GM18498 (cell line): ENCODE results near the gene CHST11.
"Not testable (repeated sequence)": the region's sequence is repeated elsewhere in the genome, so short reads cannot be mapped to it uniquely, and the experiment has no call there.

Source experiments
- ATAC-seq: cut with Tn5 transposase; IDR thresholded peaks from one replicate; pipeline ENCODE4 v1.9.1; 2021; ENCODE audit warnings: mild to moderate bottlenecking, moderate library complexity; ENCODE audit not compliant: unreplicated experiment

CHST11 gene

DNA sequence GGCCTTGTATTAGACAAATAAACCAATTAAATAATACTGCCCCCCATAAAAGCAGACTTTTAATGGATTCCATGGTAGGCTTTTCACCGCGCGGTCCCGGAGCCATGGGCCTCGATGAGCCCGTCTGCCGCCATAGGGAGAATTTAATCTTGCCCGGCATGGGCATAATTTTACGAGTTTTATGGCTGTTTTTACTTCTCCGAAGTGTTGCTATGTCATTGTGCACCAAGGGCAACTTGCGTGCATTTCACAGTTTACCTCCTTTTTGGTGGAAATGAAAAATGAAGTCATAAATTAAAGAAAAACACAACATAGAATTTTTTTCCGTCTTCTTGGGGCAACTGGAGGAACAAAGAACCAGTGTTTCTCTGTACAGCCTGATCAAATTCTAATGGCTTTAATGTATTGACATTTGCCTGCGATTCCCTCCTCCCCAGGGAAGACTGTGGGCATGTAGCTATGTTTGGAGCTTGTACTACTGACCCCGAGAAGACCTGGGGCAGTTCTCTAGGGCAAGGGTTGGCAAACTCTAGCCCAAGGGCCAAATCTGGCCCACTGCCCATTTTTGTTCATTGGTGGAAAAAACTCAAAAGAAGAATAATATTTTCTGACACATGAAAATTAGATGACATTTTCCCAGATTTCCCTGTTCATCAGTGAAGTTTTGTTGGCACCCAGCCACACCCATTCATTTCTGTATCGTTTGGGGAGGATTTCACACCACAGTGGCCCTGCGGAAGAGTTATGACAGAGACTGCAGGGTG is 142.7 kb downstream of the CHST11 start:
- no peak for ATAC-seq

DNA sequence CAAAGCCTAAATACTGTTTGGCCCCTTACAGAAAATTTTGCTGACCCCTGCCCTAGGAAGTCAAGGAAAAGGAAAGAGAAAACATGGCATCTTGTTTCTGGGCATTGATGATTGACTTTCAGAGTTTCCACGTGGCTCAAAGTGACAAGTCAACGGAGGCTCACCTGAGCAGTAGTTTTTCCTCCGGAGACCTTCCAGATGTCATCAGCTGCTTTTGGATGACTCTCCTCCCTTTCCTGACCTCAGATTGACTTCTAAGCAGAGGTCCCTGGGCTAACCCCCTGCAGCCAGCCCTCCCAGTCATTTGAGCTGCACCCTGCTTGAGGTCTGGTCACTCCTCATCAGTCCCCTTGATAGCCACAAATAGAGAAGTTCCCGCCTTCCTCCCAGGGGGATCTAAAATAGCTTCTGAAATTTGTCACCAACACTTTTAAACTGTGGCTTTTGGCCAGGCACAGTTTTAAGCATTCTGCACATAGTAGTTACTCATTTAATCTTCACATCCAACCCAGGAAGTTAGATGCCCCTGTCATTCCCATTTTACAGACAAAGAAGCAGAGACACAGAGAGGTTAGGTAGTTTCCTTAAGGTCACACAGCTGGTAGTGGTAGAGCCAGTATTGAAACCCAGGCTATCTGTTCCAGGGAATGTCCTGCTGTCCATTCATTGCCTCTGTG is 143.4 kb downstream of the CHST11 start:
- no peak for ATAC-seq

DNA sequence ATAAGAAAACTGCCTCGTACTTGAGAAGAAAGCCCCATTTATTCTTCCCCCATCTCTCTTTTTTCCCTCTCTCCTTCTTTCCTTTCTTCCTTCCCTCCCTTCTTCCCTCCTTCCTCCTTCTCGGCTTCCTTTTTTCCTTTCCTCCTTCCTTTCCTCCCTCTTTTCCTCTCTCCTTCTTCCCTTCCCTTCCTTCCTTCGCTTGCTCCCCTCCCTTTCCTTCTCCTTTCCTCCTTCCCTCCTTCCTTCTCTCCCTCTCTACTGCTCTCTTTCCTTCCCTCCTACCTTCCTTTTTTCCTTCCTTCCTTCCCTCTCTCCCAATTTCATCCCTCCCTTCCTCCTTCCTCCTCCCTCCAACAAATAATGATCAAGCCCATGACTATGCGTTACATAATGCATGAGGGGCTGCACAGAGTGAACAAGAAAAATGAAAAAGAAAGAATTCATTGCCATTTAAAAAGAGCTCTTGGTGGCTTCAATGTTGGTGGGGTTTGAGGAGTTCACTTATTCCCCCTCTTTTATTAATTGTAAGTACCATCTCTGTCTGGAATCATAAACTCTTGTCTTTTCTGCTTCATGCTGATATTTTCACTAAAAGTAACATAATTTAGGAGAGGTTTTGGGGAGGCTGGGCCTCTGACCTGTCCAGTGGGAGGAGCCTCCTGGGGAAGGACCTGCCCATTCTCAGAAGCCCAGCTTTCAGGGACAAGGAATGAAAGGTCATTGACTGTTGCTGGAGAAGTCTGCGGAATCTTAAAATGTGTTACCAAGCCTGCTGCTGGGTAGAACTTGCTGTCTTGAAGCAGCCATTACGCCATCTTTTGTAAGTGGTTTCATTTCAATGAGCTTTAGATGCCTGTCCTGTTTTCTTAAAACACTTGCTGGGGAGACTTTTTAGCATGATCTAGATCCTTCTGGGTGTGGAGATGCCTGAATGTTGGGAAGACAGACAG is 144.3 kb downstream of the CHST11 start:
- ATAC-seq, result no peak

DNA sequence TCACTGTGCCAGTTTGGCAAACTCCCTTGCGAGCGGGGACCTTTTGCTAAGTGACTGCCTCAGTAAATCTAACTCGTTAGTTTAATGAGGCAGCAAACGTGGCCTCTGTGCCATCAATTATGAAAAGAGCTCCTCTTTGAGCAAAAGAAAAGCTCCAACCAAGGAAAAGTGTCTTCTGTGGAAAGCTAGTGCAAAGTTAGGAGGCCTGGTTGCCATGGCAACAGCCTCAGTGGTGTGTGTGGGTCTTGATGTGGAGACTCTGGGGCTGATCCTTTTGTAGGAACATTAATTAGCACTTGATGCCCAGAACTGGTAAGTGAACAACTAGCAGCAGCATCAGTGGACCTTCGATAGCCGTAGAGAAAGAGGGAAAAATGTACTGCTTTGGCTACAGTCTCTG is 145.7 kb downstream of the CHST11 start:
- no peak for ATAC-seq

DNA sequence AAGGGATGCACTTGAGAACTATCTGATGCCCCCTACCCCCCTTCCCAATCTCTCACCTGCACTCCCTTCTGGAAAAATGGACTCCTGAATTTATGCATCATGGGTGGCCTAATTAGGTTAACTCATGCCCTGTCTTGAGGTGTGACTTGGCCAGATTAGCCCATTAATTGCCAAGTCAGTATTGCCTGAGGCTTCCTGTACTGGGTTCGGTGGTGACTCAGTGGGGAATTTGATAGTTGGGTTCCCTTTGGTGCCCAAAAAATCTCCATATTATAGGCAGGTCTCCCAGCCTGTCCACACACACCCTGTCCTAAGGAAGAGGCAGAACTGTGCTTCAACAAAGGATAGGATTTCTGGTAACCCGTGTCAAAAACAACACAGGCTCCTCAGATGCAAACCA is 146.1 kb downstream of the CHST11 start:
- ATAC-seq, result no peak

DNA sequence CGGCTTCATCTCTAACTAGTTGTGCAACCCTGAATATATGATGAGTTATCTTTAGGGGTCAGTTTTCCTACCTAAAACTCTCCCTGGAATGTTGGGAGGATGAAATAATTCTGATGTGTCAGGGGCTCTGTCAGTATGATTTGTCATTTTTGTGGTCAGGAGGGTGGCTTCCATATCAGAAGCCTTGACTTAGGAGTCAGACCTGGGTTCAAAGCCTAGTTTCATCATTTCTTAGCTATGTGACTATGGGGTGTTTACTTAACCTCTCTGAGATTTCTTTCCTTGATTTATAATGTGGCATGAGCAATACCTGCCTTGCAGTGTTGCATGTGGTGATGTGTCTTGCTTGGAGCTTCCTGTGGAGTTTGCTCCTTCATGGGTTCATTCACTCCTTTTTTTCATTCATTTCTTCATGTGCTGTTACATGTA is 146.8 kb downstream of the CHST11 start:
- no peak for ATAC-seq

DNA sequence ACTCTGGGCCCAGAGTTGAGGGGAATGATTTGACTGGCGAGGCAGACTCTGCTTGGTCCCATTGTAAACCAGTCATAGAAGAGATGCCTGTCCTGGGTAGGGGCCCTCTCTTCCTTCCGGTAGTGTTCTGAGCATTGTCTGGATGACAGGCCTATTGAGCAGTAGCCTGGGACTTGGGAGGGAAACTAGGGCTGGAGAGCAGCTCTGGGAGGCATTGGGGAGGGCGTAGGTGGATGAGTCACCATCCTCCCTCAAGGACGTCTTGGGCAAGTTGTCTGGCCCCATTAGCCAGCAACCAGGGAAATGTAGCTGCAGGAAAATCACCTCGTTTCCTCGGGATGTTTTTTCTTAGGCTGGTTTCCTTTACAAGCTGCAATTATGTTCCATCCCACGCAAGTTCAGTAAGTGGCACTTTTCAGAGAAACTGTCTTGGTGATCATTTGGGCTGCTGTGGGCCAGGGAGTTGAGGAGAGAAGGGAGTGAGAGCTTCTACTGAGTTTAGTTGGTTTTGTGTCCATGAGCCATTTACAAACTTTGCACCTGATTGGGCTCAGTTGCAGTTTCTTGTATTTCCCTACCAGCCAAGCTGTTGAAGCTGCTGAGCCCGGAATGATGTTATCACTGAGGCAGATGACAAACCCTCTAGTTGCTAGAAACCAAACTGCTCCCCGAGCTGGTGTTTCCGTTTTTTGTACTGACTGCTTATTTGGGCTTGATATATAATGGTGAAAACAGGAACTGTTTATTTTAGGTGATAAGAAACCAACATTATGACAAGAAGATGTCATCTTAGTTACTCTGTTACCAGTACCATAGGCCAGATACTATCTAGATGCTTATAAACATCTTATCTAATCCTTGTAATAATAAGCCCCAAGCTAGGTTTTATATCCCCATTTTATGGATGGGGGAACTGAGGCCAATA is 147.6 kb downstream of the CHST11 start:
- ATAC-seq, result peak; percentile 87

DNA sequence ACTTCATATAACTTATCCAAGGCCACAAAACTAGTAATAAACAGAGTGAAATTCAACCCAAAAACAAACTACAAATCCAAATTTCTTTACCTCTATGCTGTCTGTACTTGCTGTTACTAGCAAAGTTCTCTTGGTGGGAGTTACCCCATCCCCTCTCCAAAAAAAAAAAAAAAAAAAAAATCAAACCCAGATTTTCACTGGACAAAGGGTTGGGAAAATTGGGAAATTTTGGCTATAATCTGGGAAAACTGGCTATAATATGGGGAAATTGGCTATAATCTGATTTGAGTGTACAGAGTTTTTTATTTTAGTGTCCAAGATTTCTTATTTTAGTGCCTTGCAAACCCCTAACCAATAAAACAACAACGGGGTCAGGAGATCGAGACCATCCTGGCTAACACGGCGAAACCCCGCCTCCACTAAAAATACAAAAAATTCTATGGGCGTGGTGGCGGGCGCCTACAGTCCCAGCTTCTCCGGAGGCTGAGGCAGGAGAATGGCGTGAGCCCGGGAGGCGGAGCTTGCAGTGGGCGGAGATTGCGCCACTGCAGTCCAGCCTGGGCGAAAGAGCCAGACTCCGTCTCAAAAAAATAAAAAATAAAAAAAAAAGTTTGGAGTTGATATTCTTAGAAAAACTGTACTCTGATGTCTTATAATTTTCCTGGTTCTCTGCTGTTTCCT is 148.4 kb downstream of the CHST11 start:
- ATAC-seq, result no peak

DNA sequence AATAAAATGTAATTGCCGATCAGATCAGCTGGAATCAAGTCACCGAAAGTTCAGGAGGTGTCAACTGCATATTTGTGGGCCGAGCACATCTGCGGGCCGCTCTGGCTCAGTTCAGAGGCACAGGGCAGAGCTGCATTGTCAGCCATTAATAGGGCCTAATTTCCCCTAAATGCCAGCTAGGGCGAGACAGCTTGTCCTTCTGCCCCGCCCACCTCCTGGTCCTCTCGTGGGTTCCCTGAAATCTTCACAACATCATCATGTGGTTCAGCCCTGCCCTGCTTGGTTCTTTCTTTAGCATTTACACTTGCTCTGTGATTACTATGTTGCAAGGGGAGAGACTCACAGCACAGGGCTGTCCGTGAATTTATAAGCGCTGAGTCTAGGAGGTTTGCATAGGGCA is 148.9 kb downstream of the CHST11 start:
- no peak for ATAC-seq

DNA sequence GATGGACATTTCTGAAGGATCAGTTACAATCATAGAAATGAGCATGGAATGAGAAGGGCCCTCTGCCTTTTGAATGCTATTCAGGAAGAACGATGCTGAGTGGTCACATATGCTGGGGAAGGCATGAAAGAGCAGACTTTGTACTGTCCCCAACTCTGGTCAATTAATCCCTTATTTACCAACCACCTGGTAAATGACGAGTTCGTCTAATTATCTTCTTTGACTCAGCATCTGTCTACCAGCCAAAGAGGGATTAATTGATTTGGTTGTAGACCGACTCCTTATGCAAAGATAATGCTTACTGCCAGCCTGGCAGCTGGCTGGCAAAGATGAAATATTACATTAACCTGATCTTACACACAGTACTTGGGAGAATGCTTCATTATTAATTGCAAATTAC is 152.2 kb downstream of the CHST11 start:
- ATAC-seq, result no peak

DNA sequence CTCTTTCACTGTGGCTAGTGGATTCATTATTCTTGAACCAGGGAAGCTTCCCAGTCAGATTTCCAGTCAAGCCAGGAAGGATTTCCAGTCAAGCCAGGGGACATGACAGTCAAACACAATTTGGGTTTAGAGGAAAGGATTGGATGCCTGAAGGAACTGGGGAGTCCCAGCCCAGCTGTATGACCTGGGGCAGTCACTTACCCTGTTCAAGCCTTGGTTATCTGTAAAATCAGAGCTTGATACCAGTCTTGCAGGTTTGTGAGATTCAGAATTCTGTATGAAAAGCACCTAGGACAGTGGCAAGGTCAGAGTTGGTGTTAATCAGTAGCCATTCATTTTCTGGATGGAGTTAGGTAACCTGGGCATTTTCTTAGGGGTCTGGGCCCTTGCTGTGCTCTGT is 152.7 kb downstream of the CHST11 start:
- no peak for ATAC-seq

DNA sequence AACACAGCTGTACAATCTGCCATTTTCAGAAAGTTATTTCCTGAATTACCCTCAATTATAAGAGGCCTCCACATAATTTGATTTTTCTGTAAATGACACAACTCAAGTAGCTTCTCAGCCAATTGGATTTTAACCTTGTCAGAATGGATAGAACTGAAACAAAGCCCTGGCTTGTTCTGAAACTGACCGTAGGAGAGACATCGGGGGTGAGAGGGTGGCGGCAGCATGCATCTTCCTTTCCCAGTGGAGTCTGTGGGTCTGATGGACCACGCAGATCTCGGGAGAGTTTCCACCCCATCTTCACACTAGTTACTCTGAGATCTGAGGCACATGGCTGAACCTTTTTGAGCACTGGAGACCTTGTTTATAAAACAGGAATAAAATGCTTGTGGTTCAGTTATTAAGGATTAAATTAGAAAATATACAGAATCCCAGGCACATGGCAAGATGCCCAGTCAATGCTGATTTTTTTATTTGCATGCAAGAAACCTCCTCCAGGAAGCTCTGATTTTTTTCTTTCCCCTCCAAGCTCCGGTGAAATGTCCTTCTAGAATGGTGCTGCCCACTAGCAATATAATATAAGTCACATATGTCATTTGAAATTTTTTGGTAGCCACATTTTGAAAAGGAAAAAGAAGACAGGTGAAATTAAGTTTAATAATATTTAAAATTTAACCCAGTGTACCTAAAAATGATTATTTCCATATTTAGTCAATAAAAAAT is 153.9 kb downstream of the CHST11 start:
- ATAC-seq, result no peak

DNA sequence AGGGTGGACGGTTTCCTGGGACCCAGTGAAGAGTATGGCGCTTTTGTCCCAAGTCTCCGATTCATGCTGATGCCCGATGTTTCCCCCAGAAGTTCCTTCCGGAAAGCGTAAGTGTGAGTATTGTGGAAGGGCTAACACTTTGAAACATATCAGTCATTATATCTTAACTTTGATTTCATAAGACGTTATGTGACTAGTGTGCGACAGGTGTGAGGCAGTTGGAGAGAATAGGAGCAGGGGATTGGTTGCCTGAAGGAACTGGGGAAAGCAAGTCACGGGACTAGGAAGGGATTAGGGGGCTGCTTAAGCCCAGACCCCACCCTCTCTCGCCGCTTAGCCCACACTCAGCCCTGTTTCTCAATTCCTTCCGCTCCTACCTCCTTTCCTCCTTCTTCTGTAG is 154.9 kb downstream of the CHST11 start:
- ATAC-seq, result no peak

DNA sequence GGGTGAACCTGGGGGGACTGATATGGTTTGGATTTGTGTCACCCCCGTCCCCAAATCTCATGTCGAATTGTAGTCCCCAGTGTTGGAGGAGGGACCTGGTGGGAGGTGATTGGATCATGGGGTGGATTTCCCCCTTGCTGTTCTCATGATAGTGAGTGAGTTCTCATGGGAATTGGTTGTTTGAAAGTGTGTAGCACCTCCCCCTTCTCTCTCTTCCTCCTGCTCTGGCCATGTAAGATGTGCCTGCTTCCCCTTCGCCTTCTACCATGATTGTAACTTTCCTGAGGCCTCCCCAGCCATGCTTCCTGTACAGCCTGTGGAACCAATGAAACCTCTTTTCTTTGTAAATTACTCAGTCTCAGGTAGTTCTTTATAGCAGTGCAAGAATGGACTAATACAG is 156.6 kb downstream of the CHST11 start:
- ATAC-seq, result not testable (repeated sequence)

DNA sequence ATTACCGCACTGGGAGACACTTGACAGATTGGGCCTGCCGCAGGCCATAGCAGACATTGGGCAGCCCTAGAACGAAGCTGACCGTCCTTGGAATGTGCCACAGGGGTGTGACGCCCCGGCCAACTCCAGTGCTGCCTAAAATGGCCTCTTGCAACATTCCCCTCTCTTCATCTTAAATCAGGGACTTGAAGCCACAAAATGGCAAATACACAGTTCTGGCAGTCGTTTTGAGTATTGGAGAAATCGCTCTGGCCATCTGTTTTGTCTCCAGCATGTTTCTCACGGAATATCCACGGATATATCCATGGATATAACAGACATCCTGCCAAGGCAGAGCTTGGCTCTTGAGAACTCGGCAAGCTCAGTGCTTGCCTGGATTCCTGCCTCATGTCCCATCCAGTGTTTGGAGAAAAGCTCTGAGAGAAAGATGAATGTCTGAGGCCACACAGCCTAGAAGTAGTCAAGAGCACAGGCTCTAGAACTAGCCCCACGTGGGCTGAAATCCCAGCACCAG is 158.4 kb downstream of the CHST11 start:
- ATAC-seq, result no peak

DNA sequence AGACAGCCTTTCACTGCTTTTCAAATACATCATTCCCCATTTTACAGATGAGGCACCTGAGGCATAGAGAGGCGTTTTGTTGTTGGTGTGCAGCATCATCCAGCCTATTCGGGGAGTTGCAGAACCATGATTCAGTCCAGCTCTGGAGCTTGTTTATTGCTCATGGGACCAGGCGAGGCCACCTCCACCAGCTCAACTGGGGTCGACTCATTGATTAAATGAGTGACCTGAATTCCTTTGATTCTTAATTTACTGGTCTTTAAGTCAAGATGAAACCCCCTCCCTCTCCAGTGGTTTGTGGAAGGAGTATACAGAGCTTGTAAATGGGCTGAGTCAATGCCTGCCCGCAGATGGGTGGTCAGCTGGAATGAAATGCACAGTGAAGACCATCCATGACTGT is 161.9 kb downstream of the CHST11 start:
- ATAC-seq, result no peak

DNA sequence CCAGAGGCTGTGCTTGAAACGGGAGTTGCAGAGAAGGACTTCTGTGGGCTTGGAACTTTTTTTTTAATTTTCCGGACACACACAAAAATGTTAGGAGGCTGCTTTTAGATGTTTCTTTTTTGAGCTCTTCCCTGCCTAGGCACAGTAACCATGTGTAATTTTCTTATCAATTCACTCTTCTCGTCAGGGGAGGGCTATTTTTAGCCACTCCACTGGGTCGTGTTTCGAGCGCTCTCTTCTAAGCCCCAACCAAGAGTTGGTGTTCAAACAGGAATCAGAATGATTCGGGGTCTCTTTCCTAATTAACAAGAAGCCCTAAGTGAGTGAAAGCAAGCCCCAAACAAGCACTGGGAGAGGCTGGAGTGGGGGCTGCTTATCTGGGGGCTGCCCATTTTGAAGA is 162.6 kb downstream of the CHST11 start:
- ATAC-seq, result no peak

DNA sequence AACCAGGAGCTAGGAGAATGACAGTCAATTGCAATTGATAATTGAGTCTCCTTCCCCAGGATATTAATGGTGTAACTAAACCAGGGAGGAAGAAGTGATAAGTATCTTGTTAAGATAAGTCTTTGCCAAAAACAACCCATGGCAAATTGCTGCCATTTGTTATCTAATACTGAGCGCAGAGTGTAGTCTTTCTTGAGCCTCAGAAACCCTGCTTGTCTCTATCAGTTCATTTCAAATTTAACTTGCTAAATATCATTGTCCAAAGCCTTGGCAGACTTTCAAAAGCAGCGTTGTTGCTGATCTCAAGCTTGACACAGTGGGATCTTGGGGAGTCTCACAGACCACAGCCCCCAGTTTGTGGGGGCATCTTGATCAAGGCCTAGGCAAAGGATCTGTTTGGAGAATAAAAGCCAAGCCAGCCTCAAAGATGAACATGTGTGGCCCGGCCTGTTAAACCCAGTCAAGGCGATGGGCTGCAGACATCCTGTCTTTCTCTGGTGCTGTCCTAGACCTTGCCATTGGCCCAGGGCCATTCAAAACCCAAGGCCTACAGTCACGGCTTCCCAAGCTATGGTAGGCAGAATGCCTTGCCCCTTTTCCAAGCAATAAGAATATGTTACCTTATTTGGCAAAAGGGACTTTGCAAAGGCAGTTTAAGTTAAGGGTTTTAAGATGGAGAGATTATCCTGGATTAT is 164.2 kb downstream of the CHST11 start:
- ATAC-seq, result no peak
